Coronary artery (tissue), 2 donors: ENCODE measurements around the gene GPR17.

ENCODE experiments used
- DNase-seq: peaks from one replicate; pipeline ENCODE4 v3.0.0-alpha.2; 2017; ENCODE audit warnings: low spot score
- H3K27ac ChIP-seq, 2 donors: fragments of 200-600 bp; sonication (generic); one replicate each; pipeline ENCODE4 v1.5.1; 2016 to 2019
- H3K4me3 ChIP-seq: fragments of 200-600 bp; sonication (generic); 2 replicates; pipeline ENCODE4 v1.5.1; 2016; ENCODE audit warnings: mild to moderate bottlenecking, moderate library complexity
- TF ChIP-seq, protein P1 (sequence below): fragments of 200-600 bp; sonication (generic); IDR thresholded peaks from one replicate; pipeline ENCODE4 v1.5.1; 2019; ENCODE audit warnings: antibody characterized with exemption

GPR17 gene, protein sequence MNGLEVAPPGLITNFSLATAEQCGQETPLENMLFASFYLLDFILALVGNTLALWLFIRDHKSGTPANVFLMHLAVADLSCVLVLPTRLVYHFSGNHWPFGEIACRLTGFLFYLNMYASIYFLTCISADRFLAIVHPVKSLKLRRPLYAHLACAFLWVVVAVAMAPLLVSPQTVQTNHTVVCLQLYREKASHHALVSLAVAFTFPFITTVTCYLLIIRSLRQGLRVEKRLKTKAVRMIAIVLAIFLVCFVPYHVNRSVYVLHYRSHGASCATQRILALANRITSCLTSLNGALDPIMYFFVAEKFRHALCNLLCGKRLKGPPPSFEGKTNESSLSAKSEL

DNA sequence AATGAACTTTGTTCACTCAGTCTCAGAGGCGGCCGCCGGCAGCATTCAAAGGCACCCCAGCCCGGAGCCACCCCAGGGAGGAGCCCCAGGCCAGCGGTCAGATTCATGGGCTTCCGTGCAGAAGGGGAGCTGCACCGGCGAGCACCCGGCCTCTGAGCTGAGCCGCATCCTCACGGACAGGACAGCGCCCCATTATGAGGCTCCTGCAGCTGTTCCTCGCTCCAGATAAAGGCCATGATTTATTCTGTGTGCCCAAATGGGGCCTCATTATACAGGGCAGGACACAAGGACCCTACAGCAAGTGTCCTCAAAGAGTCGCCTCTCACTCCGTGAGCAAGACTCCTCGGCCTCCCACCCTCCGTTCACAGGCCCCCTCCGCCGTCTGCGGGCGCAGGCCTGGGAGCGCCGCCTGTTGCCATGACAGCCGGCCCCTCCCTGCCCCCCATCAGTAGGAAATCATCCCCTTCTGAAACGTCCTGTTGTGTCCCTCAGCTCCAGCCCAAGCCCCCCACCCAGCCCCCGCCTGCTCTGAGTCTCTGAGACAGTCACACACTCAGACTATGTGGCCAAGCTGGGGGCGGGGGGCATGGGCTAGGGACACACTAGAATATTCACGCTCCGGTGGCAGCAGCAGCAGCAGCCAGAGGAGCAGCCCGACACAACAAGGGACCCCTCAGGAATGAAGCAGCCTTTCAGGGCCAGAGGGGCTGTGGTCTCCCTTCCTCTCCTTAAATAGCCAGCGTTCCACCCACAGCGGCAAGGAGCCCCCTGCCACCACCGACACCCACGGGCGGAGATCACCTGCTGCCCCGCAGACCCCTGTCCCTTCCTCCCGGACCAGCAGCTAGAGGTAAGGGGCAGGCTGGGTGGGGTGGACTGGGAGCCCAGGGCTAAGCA, at the start of gene GPR17:
GPR17 (plus strand) TSS at position 759 of the 897 bp plus-strand sequence. CDS start 4,583 bp downstream, outside the sequence.
- DNase-seq = no peak
- H3K27ac ChIP-seq = peak within 1 kb of the TSS; percentile 81 to 87
- no peak within 1 kb of the TSS for H3K4me3 ChIP-seq
- TF ChIP-seq, protein P1, sequence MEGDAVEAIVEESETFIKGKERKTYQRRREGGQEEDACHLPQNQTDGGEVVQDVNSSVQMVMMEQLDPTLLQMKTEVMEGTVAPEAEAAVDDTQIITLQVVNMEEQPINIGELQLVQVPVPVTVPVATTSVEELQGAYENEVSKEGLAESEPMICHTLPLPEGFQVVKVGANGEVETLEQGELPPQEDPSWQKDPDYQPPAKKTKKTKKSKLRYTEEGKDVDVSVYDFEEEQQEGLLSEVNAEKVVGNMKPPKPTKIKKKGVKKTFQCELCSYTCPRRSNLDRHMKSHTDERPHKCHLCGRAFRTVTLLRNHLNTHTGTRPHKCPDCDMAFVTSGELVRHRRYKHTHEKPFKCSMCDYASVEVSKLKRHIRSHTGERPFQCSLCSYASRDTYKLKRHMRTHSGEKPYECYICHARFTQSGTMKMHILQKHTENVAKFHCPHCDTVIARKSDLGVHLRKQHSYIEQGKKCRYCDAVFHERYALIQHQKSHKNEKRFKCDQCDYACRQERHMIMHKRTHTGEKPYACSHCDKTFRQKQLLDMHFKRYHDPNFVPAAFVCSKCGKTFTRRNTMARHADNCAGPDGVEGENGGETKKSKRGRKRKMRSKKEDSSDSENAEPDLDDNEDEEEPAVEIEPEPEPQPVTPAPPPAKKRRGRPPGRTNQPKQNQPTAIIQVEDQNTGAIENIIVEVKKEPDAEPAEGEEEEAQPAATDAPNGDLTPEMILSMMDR = no peak

DNA sequence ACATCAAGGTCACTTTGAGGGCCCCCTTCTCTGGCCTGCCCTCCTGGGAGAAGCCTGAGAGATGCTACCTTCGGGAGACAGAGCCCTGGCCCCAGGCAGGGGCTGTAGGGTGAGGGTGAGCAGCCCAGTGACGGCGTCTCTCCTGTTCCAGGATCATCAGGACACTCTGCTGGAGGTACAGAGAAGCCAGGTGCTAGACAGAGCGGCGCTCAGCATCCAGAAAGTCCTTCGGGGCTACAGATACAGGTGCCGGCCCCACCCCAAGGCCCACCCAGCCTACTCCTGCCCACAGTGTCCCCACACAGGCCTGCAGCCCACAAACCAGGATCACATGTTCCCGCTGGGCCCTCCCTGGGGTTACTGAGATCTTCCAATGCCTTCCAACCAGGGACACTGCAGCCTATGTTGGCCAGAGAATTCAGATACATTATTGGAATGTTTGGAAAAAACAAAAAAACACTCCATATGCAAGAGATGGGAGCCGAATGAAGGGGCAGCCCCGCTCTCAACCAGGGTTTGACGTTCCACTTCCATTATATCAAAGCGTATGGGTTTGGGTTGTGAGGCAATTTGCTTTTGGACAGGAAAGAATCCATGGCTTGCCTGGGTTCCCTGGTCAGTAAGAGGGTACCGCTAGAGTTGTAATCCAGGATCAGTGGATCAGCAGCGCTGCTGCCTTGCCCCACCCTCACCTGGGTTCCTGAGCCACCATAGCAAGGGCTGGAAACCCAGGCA, 49.5 kb upstream of the GPR17 start:
- TF ChIP-seq, protein P1 = no peak
- peak; percentile 47 for DNase-seq
- Histone ChIP-seq H3K27ac (no peak overlapping the region), H3K4me3 (no peak overlapping the region)

DNA sequence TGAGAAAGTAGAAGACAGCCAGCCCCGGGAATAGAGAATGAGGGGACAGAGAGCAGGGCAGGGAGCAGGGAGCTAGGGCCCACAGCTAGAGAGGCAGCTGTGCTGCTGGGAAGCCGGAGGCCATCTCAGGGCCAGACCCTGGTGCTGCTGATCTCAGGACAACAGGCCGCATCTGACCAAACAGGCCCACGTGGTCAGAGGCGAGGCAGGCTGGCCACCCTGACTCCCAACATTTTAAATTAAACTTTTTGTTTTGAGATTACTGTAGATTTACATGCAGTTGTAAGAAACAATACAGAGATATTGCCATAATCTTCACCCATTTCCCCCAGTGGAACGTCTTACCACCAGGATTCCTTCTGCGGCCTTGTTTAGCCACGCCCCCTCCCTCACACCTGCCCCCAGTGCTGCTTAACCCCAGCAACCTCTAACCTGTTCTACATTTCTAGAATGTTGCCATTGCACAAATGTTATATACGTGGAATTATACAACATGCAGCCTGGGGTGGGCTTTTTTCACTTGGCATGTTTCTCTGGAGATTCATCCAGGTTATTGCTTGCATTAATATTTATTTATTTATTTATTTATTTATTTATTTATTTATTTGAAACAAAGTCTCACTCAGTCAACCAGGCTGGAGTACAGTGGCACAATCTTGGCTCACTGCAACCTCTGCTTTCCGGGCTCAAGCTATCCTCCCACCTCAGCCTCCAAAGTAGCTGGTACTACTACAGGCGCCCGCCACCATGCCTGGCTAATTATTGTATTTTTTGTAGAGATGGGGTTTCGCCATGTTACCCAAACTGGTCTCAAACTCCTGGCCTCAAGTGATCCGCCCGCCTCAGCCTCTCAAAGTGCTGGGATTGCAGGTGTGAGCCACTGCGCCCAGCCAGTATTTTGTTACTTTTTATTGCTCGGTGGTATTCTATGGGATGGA, 48.6 kb upstream of the GPR17 start:
- peak; percentile 16 for DNase-seq
- Histone ChIP-seq H3K4me3 (no peak overlapping the region), H3K27ac (no peak overlapping the region)
- TF ChIP-seq, protein P1 = no peak

DNA sequence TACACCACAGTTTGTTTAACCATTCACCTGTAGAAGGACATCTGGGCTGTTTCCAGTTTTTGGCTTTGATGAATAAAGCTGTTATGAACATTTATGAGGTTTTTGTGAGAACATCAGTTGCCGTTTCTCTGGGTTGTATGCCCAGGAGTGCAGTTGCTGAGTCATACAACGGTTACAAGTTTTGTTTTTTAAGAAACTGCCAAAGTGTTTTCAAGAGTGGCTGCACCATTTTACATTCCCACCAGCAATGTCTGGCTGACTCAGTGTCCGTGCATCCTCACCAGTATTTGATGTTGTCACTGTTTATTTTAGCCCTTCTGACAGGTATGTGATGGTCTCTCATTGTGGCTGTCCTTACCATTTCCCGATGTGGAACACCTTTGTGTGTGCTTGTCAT, 48.0 kb upstream of the GPR17 start:
- TF ChIP-seq, protein P1 = no peak
- H3K4me3 ChIP-seq = no peak overlapping the region
- no peak overlapping the region for H3K27ac ChIP-seq
- peak; percentile 11 for DNase-seq

DNA sequence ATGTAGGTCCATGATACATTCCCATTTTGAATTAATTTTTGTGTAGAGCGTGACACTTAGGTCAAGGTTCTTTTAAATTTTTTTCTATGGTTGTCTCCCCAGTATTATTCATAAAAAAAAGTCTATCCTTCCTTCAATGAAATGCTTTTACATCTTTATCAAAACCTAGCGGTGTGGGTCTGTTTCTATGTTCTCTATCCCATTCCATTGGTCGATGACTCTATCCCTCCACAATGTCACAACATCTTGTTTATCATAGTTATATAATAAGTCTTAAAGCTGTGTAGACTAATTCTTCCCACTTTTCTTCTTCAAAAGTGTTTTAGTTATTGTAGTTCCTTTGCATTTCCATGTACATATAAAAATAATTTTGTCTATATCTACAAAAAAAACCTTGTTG, 47.2 kb upstream of the GPR17 start:
- no peak for DNase-seq
- Histone ChIP-seq H3K27ac (no peak overlapping the region), H3K4me3 (no peak overlapping the region)
- TF ChIP-seq, protein P1 = no peak

DNA sequence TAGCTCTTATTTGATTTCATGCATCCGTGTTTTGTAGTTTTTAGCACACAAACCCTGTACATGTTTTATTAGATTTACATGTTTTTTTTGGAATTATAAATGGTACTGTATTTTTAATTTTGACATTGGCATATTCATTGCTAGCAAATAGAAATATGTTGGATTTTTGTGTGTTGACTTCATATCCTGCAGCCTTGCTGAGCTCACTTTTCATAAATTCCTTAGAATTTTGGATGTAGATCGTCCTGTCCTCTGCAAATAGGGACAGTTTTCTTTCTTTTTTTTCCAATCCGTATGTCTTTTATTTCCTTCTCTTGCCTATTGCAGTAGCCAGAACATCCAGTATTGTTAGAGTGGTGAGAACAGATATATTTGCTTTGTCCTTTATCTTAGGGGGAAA, 46.7 kb upstream of the GPR17 start:
- Histone ChIP-seq H3K4me3 (no peak overlapping the region), H3K27ac (no peak overlapping the region)
- TF ChIP-seq, protein P1 = no peak
- no peak for DNase-seq
